GM12878 (cell line): Measurements from ENCODE around the gene ARL5A. TPM values are rescaled to one million over a fixed set of nuclear protein-coding genes. Genes with fewer than 3 reads are reported as not detected.

ENCODE experiments used
- ATAC-seq: fragments of 200-7000 bp; cut with Tn5 transposase; 3 replicates; pipeline ENCODE4 v1.9.1; 2020; ENCODE audit warnings: mild to moderate bottlenecking, moderate library complexity
- BruUV-seq: library from RNA; stranded (reverse); fragments of 400-500 nt; replicated peaks from 2 replicates; lab custom pipeline; 2021; lab: Mats Ljungman, UMichigan
- CTCF ChIA-PET: fragments of 300-600 bp; sonication (Branson Sonifier 250); formaldehyde crosslinking; extraction: SDS; loops from one replicate; lab custom pipeline; 2021; ENCODE audit warnings: inconsistent platforms; lab: Yijun Ruan, JAX
- POLR2A ChIA-PET: fragments of 350-600 bp; formaldehyde crosslinking; extraction: SDS; loops from one replicate; lab custom pipeline; 2021; ENCODE audit warnings: inconsistent platforms; lab: Charles Lee
- RAD21 ChIA-PET: fragments of 300-600 bp; sonication (Branson Sonifier 250); formaldehyde crosslinking; loops from one replicate; lab custom pipeline; 2023; ENCODE audit warnings: antibody characterized with exemption; ENCODE audit not compliant: unreplicated experiment; lab: Charles Lee
- SMC1A ChIA-PET: fragments of 300-600 bp; sonication (Branson Sonifier 250); formaldehyde crosslinking; loops from one replicate; lab custom pipeline; 2023; ENCODE audit not compliant: unreplicated experiment, uncharacterized antibody; lab: Charles Lee
- DNase-seq: peaks from one replicate; pipeline ENCODE4 v3.0.0-alpha.2; 2011; ENCODE audit warnings: low read depth, low spot score
- FAIRE-seq: peaks from 3 replicates; lab custom pipeline; 2011; peaks lifted over from hg19 to GRCh38; lab: Jason Lieb, UNC
- H2AFZ ChIP-seq: 2 replicates; pipeline ENCODE4 v1.6.0; 2011; ENCODE audit warnings: low read depth, low read length, control low read depth; ENCODE audit not compliant: control insufficient read depth
- H3K27ac ChIP-seq: 2 replicates; pipeline ENCODE4 v1.5.1; 2011; ENCODE audit warnings: control low read depth; ENCODE audit not compliant: control insufficient read depth, insufficient read depth
- H3K27me3 ChIP-seq, 2 experiments: replicated peaks in 1 of 2; 2 replicates each; pipeline versions ENCODE4 v1.6.0 to v1.6.1; 2011; ENCODE audit warnings: low read length in 1 of 2; ENCODE audit not compliant: control insufficient read depth in 2 of 2, insufficient read depth in 2 of 2
- H3K36me3 ChIP-seq, 2 experiments: 2 replicates each; pipeline ENCODE4 v1.5.1; 2011; ENCODE audit warnings: low read length in 1 of 2; ENCODE audit not compliant: control insufficient read depth in 2 of 2, insufficient read depth in 2 of 2
- H3K4me1 ChIP-seq: 2 replicates; pipeline ENCODE4 v1.6.1; 2011; ENCODE audit warnings: mild to moderate bottlenecking, low read length, moderate library complexity, mixed read lengths; ENCODE audit not compliant: control insufficient read depth, insufficient read depth
- H3K4me2 ChIP-seq: 2 replicates; pipeline ENCODE4 v1.6.0; 2011; ENCODE audit warnings: control low read depth; ENCODE audit not compliant: control insufficient read depth, insufficient read depth
- H3K4me3 ChIP-seq: fragments of 200-600 bp; sonication (generic); 2 replicates; pipeline ENCODE4 v1.5.1; 2016
- H3K79me2 ChIP-seq: 2 replicates; pipeline ENCODE4 v1.6.0; 2011; ENCODE audit warnings: low read length; ENCODE audit not compliant: control insufficient read depth, insufficient read depth
- H3K9ac ChIP-seq: 2 replicates; pipeline ENCODE4 v1.8.0; 2011; ENCODE audit warnings: low read length, control low read depth, mixed read lengths; ENCODE audit not compliant: control insufficient read depth, insufficient read depth
- H3K9me3 ChIP-seq: replicated peaks from 3 replicates; pipeline ENCODE4 v1.5.1; 2011; ENCODE audit warnings: mild to moderate bottlenecking, low read length; ENCODE audit not compliant: control insufficient read depth, insufficient read depth
- H4K20me1 ChIP-seq: 2 replicates; pipeline ENCODE4 v1.6.0; 2011; ENCODE audit not compliant: control insufficient read depth, insufficient read depth
- CEBPZ ChIP-seq: fragments of 150-350 bp; IDR thresholded peaks from 2 replicates; pipeline ENCODE4 v1.6.1; 2016; ENCODE audit warnings: low read depth, low read length
- E4F1 ChIP-seq: fragments of 450-650 bp; IDR thresholded peaks from 2 replicates; pipeline ENCODE4 v1.6.1; 2018; ENCODE audit warnings: borderline replicate concordance, mild to moderate bottlenecking; ENCODE audit not compliant: partially characterized antibody
- EED ChIP-seq: sonication (generic); IDR thresholded peaks from 2 replicates; pipeline ENCODE4 v1.6.1; 2016; ENCODE audit warnings: antibody characterized with exemption, low read depth
- FOXM1 ChIP-seq: IDR thresholded peaks from 2 replicates; pipeline ENCODE4 v1.6.1; 2012; ENCODE audit warnings: low read depth, mild to moderate bottlenecking, inconsistent platforms, low read length, moderate library complexity
- HDGF ChIP-seq: fragments of 450-650 bp; IDR thresholded peaks from 2 replicates; pipeline ENCODE4 v1.6.1; 2016; ENCODE audit warnings: antibody characterized with exemption
- NFIC ChIP-seq: IDR thresholded peaks from 2 replicates; pipeline ENCODE4 v1.6.1; 2012; ENCODE audit warnings: low read depth, mild to moderate bottlenecking, inconsistent platforms, low read length, moderate library complexity
- NKRF ChIP-seq: fragments of 450-650 bp; conservative IDR thresholded peaks from 2 replicates; pipeline ENCODE4 v1.6.1; 2017; ENCODE audit warnings: mild to moderate bottlenecking, moderate library complexity
- TAF1 ChIP-seq: IDR thresholded peaks from 2 replicates; pipeline ENCODE4 v1.6.1; 2011; ENCODE audit warnings: mild to moderate bottlenecking, low read depth, low read length, borderline replicate concordance
- WGBS: methylation state at CpG from one replicate; pipeline ENCODE4 v1.1.6; 2016; ENCODE audit warnings: low lambda C conversion rate; ENCODE audit not compliant: insufficient replicate concordance, insufficient coverage; ENCODE audit errors: missing lambda C conversion rate; 5-methylcytosine and 5-hydroxymethylcytosine counted together
- in situ Hi-C: fragments of 300-500 bp; cut with MboI; formaldehyde crosslinking; loops from 9 replicates; pipeline ENCODE4 v1.14.3; 2018; ENCODE audit warnings: mixed read lengths
- intact Hi-C: fragments of 100-400 bp; cut with micrococcal nuclease; formaldehyde crosslinking; loops from one replicate; pipeline ENCODE4 v1.14.2; 2022; ENCODE audit not compliant: unreplicated experiment
- polyA plus RNA-seq, 11 experiments: library from polyadenylated mRNA; depleted of rRNA in 4 of 11; unstranded in 6 of 11; stranded (reverse) in 5 of 11; fragments of >200 nt; fragmentation: Nextera tagmentation in 4 of 11; fragmentation: Illumina TruSeq in 1 of 11; extraction: Ambion mirVana in 4 of 11; extraction: Trizol in 1 of 11; gene quantifications; 1 replicate in 1 of 11; 2 replicates in 10 of 11; pipeline versions ENCODE4 v1.2.1 to v1.2.3, GENCODE V29; 2011 to 2016; ENCODE audit warnings: inconsistent platforms in 2 of 11, missing spikeins in 2 of 11, low read depth in 1 of 11
- total RNA-seq, 4 experiments: library from RNA; depleted of rRNA in 3 of 4; stranded (reverse); fragments of >200 nt in 3 of 4; fragmentation: Illumina TruSeq in 1 of 4; extraction: Trizol in 1 of 4; gene quantifications; 2 replicates each; pipeline versions ENCODE4 v1.2.1 to v1.2.3, GENCODE V29; 2013 to 2021
- TF ChIP-seq, protein P1 (sequence below): fragments of 450-650 bp; IDR thresholded peaks from 2 replicates; pipeline ENCODE4 v1.6.1; 2017; ENCODE audit warnings: low read depth, mild to moderate bottlenecking, moderate library complexity
- TF ChIP-seq, protein P2 (sequence below): IDR thresholded peaks from 2 replicates; pipeline ENCODE4 v1.6.1; 2011; ENCODE audit warnings: low read depth, mild to moderate bottlenecking, low read length, moderate library complexity, borderline replicate concordance; ENCODE audit errors: extremely low read depth

Gene ARL5A
- total and polyA plus RNA-seq, 10 of the 15 experiments (the other 5 are each of a cell fraction or from before 2014, with no cell fraction given) = 9.4 to 52.9 (median 32.0) TPM

DNA sequence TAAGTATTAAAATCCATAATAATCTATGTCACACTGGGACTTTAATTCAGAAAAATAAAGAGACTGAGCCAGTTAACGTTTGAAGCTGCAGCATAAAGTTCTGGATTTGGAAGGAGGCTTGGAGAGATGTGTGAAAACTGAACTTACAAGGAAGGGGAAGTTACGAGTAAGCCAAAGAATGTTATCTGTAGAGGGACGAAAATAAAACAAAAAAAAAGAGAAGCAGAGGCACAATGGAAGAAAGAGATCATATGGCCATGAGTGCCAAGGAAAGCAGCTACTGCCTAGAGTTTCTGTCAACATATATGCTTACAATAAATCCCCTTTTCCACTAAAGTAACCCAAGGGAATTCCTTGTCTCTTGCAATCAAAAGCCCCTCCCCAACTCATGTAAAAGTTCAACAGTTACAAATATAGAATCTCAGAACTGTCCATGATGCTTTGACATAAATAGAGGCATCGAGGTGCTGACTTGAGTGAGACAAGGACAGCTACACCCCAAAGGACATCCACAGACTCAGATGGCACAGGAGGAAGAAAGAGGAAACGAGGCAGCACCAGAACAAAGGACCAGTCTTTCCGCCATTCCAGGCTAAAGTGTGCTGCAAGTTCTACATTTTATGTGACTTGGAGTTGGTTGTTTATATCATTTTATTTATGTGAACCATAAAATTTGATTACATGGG is 16.1 kb upstream of the ARL5A start:
- ChIA-PET POLR2A (no interaction called here), CTCF (no interaction called here), SMC1A (interaction anchor here (3.0 kb wide), 1 partner anchor 19 kb away, joined by 11 read pairs; no protein-coding TSS in a partner anchor), RAD21 (no interaction called here)
- no peak overlapping the region for H2AFZ ChIP-seq
- H4K20me1 ChIP-seq = no peaks in the 10 kb centered on the region
- FAIRE-seq (no peak), ATAC-seq (no peak), DNase-seq (no peak)
- in situ Hi-C loops (loop anchor here (10.0 kb wide), 1 partner anchor 320 kb away; no protein-coding TSS in a partner anchor), intact Hi-C loops (no loop called here)
- no peak overlapping the region for H3K27ac ChIP-seq
- WGBS = 41% methylated on average over 6 of the region's 6 CpGs
- H3K9ac ChIP-seq = no peak overlapping the region
- H3K27me3 ChIP-seq = no peaks in the 10 kb centered on the region
- H3K4me2 ChIP-seq = no peak overlapping the region
- BruUV-seq = no TSS peak
- no peaks in the 10 kb centered on the region for H3K79me2 ChIP-seq
- no peaks in the 10 kb centered on the region for H3K9me3 ChIP-seq
- peaks cover 40% of the 10 kb centered on the region for H3K4me1 ChIP-seq
- no peak overlapping the region for H3K4me3 ChIP-seq
- no peaks in the 10 kb centered on the region for H3K36me3 ChIP-seq
- TF ChIP-seq, protein P1, sequence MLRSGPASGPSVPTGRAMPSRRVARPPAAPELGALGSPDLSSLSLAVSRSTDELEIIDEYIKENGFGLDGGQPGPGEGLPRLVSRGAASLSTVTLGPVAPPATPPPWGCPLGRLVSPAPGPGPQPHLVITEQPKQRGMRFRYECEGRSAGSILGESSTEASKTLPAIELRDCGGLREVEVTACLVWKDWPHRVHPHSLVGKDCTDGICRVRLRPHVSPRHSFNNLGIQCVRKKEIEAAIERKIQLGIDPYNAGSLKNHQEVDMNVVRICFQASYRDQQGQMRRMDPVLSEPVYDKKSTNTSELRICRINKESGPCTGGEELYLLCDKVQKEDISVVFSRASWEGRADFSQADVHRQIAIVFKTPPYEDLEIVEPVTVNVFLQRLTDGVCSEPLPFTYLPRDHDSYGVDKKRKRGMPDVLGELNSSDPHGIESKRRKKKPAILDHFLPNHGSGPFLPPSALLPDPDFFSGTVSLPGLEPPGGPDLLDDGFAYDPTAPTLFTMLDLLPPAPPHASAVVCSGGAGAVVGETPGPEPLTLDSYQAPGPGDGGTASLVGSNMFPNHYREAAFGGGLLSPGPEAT = no peak
- no peak for TF ChIP-seq NKRF
- no peak for TF ChIP-seq TAF1
- no peak for TF ChIP-seq EED
- TF ChIP-seq NFIC = no peak
- TF ChIP-seq, protein P2, sequence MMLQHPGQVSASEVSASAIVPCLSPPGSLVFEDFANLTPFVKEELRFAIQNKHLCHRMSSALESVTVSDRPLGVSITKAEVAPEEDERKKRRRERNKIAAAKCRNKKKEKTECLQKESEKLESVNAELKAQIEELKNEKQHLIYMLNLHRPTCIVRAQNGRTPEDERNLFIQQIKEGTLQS = no peak
- TF ChIP-seq E4F1 = no peak
- no peak for TF ChIP-seq CEBPZ
- TF ChIP-seq FOXM1 = no peak
- no peak for TF ChIP-seq HDGF
